ENCODE data around the gene CDC42EP4. TPM values are rescaled to one million over a fixed set of nuclear protein-coding genes. Genes with fewer than 3 reads are reported as not detected.

The CDC42EP4 gene
- total and polyA plus RNA-seq, 8 donors = 23.2 to 93.3 (median 44.8) TPM

DNA sequence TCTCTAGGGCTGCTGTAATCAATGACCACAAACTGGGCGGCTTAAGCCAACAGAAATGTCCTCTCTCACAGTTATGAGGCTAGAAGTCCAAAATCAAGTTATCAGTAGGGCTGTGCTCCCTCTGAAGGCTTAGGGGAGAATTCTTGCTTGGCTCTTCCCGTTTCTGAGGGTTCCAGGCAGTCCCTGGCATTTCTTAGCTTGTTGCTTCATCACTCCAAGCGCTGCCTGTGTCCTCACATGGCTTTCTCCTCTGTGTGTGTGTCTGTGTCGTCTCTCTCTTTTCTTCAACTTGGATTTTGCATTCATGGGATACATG, 13.7 kb upstream of the CDC42EP4 start:
- TF ChIP-seq POLR2AphosphoS5 (IDR thresholded peaks at IDR 0.05) = peak in 2 of 3 donors; percentile 39 to 62
- peak; percentile 32 for TF ChIP-seq EP300 (IDR thresholded peaks at IDR 0.05)
- TF ChIP-seq, protein P1, sequence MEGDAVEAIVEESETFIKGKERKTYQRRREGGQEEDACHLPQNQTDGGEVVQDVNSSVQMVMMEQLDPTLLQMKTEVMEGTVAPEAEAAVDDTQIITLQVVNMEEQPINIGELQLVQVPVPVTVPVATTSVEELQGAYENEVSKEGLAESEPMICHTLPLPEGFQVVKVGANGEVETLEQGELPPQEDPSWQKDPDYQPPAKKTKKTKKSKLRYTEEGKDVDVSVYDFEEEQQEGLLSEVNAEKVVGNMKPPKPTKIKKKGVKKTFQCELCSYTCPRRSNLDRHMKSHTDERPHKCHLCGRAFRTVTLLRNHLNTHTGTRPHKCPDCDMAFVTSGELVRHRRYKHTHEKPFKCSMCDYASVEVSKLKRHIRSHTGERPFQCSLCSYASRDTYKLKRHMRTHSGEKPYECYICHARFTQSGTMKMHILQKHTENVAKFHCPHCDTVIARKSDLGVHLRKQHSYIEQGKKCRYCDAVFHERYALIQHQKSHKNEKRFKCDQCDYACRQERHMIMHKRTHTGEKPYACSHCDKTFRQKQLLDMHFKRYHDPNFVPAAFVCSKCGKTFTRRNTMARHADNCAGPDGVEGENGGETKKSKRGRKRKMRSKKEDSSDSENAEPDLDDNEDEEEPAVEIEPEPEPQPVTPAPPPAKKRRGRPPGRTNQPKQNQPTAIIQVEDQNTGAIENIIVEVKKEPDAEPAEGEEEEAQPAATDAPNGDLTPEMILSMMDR (IDR thresholded peaks at IDR 0.05) = no peak
- TF ChIP-seq POLR2A (IDR thresholded peaks at IDR 0.05) = no peak
- peaks cover 0 to 7% (median 0%) of the 10 kb centered on the region in 4 donors for H3K9me3 ChIP-seq
- intact Hi-C loops (cut with DNase I; ENCODE audit: low total_unique reads) = no loop called here
- H3K4me1 ChIP-seq = peaks cover 0 to 12% (median 10%) of the 10 kb centered on the region in 4 donors
- H3K27ac ChIP-seq = peak overlapping the region in 3 of 5 donors; percentile 26 to 58 (median 35)
- WGBS, 5 donors = 18 to 46% (median 36%) methylated on average over 3 to 4 of the region's 4 CpGs
- no peaks in the 10 kb centered on the region for H3K36me3 ChIP-seq
- peaks cover 0 to 6% (median 0%) of the 10 kb centered on the region in 3 donors for H3K27me3 ChIP-seq
- H3K4me3 ChIP-seq = no peak overlapping the region
- peak in 1 of 2 donors; percentile 67 for DNase-seq

DNA sequence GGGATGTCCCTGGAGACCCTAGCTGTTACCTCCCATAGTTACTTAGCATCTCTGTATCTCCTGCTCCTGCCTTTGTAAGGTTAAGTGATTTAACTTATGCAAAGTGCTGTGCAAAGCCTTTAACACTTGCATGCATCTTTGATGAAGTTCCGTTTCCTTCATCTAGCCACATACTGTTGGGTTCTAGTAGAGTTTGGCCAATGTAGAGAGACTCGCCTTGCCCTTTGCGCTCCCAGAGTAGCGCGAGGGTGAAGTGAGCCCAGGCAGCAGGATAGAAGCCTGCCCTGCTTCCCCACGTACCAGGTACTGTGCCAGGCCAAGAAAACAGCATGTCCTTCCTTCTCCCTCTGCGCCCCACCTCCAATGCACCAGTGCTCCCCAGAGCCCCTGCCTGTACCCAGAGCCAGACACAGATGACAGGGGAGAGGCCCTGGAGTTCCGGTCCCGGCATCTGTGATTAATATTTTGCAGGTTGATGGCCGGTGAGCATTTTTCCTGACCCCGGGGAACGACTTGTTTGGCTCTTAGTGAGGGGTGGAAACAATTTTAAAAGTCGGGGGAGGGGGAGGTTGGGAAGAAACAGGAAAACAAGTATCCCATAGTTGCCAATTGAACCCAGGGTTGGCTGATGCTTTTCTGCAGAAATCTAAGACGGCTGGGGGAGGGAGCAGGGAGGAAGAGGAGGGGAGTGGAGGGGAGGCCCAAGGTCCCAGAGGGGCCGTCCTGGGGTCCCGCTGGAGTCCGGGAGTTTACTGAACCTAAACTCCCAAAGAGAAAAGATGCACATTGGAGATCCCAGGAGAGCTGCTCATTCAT, 13.1 kb upstream of the CDC42EP4 start:
- Histone ChIP-seq H3K4me1 (peaks cover 0 to 12% (median 10%) of the 10 kb centered on the region in 4 donors), H3K27ac (peak overlapping the region in 4 of 5 donors; percentile 26 to 58 (median 32)), H3K36me3 (no peaks in the 10 kb centered on the region), H3K27me3 (peaks cover 0 to 6% (median 0%) of the 10 kb centered on the region in 3 donors), H3K4me3 (no peak overlapping the region), H3K9me3 (peaks cover 0 to 7% (median 0%) of the 10 kb centered on the region in 4 donors)
- 67 to 75% (median 71%) methylated on average over 17 of the region's 17 CpGs for WGBS, 5 donors
- intact Hi-C loops (cut with DNase I; ENCODE audit: low total_unique reads) = no loop called here
- TF ChIP-seq POLR2AphosphoS5 (IDR thresholded peaks at IDR 0.05) (no peak), POLR2A (IDR thresholded peaks at IDR 0.05) (no peak)
- no peak for DNase-seq

DNA sequence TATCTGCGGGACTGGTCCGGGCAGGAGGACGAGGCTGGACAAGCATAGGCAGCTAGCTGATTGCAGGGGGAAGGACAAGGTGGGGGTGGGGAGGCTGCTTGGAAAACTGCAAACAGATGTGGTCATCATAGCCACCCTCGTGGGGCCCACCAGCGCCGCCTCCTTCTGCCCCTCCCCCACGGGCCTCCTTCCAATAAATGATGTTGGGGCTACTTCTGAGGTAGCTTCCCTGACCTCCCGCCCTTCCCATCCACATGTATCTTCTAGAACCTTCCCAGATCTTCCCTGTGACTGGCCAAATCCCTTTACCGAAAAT, 12.3 kb upstream of the CDC42EP4 start:
- peak in 1 of 2 donors; percentile 86 for DNase-seq
- Histone ChIP-seq H3K4me1 (peaks cover 0 to 12% (median 10%) of the 10 kb centered on the region in 4 donors), H3K36me3 (no peaks in the 10 kb centered on the region), H3K27ac (peak overlapping the region in 1 of 5 donors; percentile 8), H3K9me3 (peaks cover 0 to 7% (median 0%) of the 10 kb centered on the region in 4 donors), H3K4me3 (no peak overlapping the region), H3K27me3 (peaks cover 0 to 6% (median 0%) of the 10 kb centered on the region in 3 donors)
- 41 to 49% (median 43%) methylated on average over 9 of the region's 9 CpGs for WGBS, 5 donors
- intact Hi-C loops (cut with DNase I; ENCODE audit: low total_unique reads) = no loop called here
- TF ChIP-seq EP300 (IDR thresholded peaks at IDR 0.05) = no peak
- TF ChIP-seq POLR2A (IDR thresholded peaks at IDR 0.05) = no peak
- TF ChIP-seq POLR2AphosphoS5 (IDR thresholded peaks at IDR 0.05) = no peak
- TF ChIP-seq, protein P1 (IDR thresholded peaks at IDR 0.05) = no peak

DNA sequence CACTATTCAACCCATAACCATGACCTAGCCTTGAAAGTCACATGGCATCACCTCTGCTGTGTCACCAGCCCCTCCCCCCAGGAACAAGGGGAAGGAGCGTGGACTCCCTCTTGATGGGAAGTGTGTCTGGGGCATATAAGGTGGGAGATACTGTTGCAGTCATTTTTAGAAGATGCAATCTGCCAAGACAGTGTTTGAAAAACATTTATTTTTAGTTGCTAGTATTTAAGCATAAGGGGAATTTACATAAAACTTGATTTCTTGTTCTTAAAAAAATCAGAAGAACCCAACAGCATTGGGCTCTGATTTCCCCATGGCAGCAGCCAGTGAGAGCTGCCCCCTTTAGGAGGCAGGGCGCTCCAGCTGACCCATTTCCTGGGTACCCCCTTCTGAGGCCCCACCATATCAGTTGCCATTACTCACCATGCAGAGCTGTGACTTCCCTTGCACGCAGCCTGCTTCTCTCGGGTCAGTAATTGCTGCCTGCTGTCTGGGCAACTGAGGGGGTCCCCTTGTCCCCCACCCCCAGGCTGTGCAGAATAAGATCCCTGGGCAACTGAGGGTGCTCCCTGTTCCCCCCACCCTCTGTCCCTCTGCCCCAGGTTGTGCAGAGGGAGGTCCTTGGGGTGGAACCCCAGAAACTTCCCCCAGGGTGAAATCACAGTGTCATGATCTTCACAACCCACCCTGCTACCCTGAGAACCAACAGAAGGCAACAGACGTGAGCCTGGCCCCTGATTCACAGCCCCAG, 11.8 kb upstream of the CDC42EP4 start:
- Histone ChIP-seq H3K36me3 (no peaks in the 10 kb centered on the region), H3K27me3 (peaks cover 0 to 6% (median 0%) of the 10 kb centered on the region in 3 donors), H3K4me1 (peaks cover 0 to 12% (median 10%) of the 10 kb centered on the region in 4 donors), H3K4me3 (no peak overlapping the region), H3K9me3 (peaks cover 0 to 7% (median 0%) of the 10 kb centered on the region in 4 donors), H3K27ac (no peak overlapping the region)
- peak in 1 of 2 donors; percentile 67 for DNase-seq
- intact Hi-C loops (cut with DNase I; ENCODE audit: low total_unique reads) = no loop called here
- TF ChIP-seq POLR2AphosphoS5 (IDR thresholded peaks at IDR 0.05) (no peak), EP300 (IDR thresholded peaks at IDR 0.05) (no peak), POLR2A (IDR thresholded peaks at IDR 0.05) (no peak)
- TF ChIP-seq, protein P1 (IDR thresholded peaks at IDR 0.05) = no peak
- 29 to 52% (median 43%) methylated on average over 3 to 5 of the region's 5 CpGs for WGBS, 5 donors

Data from stomach (tissue), 9 donors.